Measurements from ENCODE around the gene POLR2A. TPM values are rescaled to one million over a fixed set of nuclear protein-coding genes. Genes with fewer than 3 reads are reported as not detected.

The POLR2A gene
- total RNA-seq, 4 donors from 2014 or later = 94.6 to 204 (median 157) TPM

GRCh38 chr17:7513850-7514419 is 29.8 kb downstream of the POLR2A start:
- Histone ChIP-seq H3K4me3 (no peak overlapping the region), H3K27ac (no peak overlapping the region), H3K27me3 (no peaks in the 10 kb centered on the region), H3K4me1 (peaks cover 0 to 7% (median 0%) of the 10 kb centered on the region in 4 donors), H3K36me3 (peaks cover 0 to 55% (median 0%) of the 10 kb centered on the region in 3 donors), H3K9me3 (no peaks in the 10 kb centered on the region)
- no peak for DNase-seq
- TF ChIP-seq POLR2A (IDR thresholded peaks at IDR 0.05) (no peak), CTCF (IDR thresholded peaks at IDR 0.05) (no peak)

GRCh38 chr17:7515911-7516610 is 31.9 kb downstream of the POLR2A start:
- peaks cover 0 to 7% (median 0%) of the 10 kb centered on the region in 4 donors for H3K4me1 ChIP-seq
- H3K36me3 ChIP-seq = peaks cover 0 to 34% (median 0%) of the 10 kb centered on the region in 3 donors
- H3K9me3 ChIP-seq = no peaks in the 10 kb centered on the region
- TF ChIP-seq CTCF (IDR thresholded peaks at IDR 0.05) (peak in 2 of 6 experiments; percentile 3 to 14), POLR2A (IDR thresholded peaks at IDR 0.05) (peak in 1 of 2 donors; percentile 23)
- H3K4me3 ChIP-seq = no peak overlapping the region
- peak overlapping the region in 3 of 4 donors; percentile 8 to 82 (median 15) for H3K27ac ChIP-seq
- peak in 2 of 3 donors; percentile 61 to 78 for DNase-seq
- H3K27me3 ChIP-seq = no peaks in the 10 kb centered on the region

- peak; percentile 13 to 58 (median 51) for TF ChIP-seq CTCF (IDR thresholded peaks at IDR 0.05)
- no peak for TF ChIP-seq POLR2A (IDR thresholded peaks at IDR 0.05)
- Histone ChIP-seq H3K4me1 (no peaks in the 10 kb centered on the region), H3K9me3 (no peaks in the 10 kb centered on the region), H3K36me3 (no peaks in the 10 kb centered on the region), H3K27me3 (no peaks in the 10 kb centered on the region), H3K4me3 (no peak overlapping the region), H3K27ac (no peak overlapping the region)
- DNase-seq = peak in 2 of 3 donors; percentile 35 to 69
Measured at GRCh38 chr17:7523033-7523432, 38.9 kb downstream of the POLR2A start.

GRCh38 chr17:7528842-7529241 is 44.7 kb downstream of the POLR2A start:
- TF ChIP-seq POLR2A (IDR thresholded peaks at IDR 0.05) = no peak
- no peak for TF ChIP-seq CTCF (IDR thresholded peaks at IDR 0.05)
- no peak overlapping the region for H3K27ac ChIP-seq
- peaks cover 0 to 9% (median 0%) of the 10 kb centered on the region in 4 donors for H3K9me3 ChIP-seq
- H3K36me3 ChIP-seq = no peaks in the 10 kb centered on the region
- no peaks in the 10 kb centered on the region for H3K4me1 ChIP-seq
- no peak overlapping the region for H3K4me3 ChIP-seq
- no peak for DNase-seq
- H3K27me3 ChIP-seq = no peaks in the 10 kb centered on the region

GRCh38 chr17:7530023-7530900 is 46.1 kb downstream of the POLR2A start:
- no peak for DNase-seq
- TF ChIP-seq CTCF (IDR thresholded peaks at IDR 0.05) = no peak
- no peak for TF ChIP-seq POLR2A (IDR thresholded peaks at IDR 0.05)
- Histone ChIP-seq H3K36me3 (no peaks in the 10 kb centered on the region), H3K4me3 (no peak overlapping the region), H3K9me3 (peaks cover 0 to 9% (median 0%) of the 10 kb centered on the region in 4 donors), H3K27ac (no peak overlapping the region), H3K4me1 (no peaks in the 10 kb centered on the region), H3K27me3 (no peaks in the 10 kb centered on the region)

All from Peyer's patch (tissue), 4 donors.